WI38 (cell line): ENCODE data around the gene APRT.
"Not testable (repeated sequence)": the region's sequence is repeated elsewhere in the genome, so short reads cannot be mapped to it uniquely, and the experiment has no call there.

Experiments used
- H3K4me3 ChIP-seq: 2 replicates; pipeline ENCODE4 v1.5.1; 2011; ENCODE audit warnings: low read depth, mild to moderate bottlenecking, control low read depth, low read length
- TF ChIP-seq, protein P1 (sequence below): IDR thresholded peaks from 2 replicates; pipeline ENCODE4 v1.5.1; 2012; ENCODE audit warnings: low read depth, mild to moderate bottlenecking, control low read depth, low read length

The APRT gene

DNA sequence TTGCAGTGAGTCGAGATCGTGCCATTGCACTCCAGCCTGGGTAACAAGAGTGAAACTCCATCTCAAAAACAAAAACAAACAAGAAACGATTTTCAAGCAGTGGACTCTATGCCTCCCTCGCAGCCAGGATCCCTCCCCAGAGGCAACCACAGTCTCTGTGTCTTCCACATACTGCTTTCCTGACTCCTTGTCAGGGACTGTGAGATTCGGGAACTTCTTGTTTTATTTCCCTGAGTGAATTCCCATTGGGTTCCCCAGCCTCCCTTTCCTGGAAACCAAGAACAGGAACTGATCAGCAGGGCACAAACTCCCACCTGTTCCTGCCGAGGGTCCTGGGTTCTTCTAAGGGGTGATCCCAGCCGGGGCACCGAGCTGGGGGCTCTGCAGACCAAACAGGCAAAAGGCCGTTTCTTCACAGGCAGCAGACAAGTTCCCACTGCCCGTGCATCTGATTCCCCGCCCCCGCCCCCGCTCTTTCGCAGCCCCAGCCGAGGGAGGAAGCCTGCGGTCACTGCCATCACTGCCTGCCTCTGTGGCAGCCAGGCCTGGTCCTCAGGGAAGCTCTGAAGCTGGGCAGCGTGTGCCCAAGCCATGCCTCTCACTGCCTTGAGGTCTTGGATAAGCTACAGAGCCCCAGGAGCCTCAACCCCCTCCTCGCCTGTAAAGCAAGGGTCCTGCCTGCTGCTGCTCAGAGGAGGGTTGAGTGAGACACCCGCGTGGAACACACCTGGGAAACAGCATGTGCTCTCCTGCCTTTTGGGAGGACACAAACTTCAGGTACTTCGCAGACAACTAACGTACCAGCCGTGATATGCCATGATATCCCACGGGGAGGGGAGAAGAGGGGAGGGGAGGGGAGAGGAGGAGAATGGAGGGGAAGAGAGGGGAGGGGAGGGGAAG is 21.2 kb downstream of the APRT start:
- TF ChIP-seq, protein P1, sequence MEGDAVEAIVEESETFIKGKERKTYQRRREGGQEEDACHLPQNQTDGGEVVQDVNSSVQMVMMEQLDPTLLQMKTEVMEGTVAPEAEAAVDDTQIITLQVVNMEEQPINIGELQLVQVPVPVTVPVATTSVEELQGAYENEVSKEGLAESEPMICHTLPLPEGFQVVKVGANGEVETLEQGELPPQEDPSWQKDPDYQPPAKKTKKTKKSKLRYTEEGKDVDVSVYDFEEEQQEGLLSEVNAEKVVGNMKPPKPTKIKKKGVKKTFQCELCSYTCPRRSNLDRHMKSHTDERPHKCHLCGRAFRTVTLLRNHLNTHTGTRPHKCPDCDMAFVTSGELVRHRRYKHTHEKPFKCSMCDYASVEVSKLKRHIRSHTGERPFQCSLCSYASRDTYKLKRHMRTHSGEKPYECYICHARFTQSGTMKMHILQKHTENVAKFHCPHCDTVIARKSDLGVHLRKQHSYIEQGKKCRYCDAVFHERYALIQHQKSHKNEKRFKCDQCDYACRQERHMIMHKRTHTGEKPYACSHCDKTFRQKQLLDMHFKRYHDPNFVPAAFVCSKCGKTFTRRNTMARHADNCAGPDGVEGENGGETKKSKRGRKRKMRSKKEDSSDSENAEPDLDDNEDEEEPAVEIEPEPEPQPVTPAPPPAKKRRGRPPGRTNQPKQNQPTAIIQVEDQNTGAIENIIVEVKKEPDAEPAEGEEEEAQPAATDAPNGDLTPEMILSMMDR, result no peak
- no peak overlapping the region for H3K4me3 ChIP-seq

DNA sequence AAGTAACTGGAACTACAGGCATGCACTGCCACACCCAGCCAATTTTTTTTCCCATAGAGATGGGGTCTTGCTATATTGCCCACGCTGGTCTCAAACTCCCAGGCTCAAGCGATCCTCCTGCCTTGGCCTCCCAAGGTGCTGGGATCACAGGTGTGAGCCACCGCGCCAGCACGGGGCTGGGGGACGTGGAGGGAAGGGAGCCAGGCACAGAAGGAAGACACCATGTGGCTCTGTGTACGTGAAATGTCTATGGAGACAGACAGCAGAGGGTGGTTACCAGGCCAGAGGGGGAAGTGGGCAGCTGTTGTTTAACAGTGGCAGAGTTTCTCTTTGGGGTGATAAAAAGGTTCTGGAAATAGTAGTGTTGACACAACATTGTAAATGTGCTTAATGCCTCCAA is 22.1 kb downstream of the APRT start:
- no peak overlapping the region for H3K4me3 ChIP-seq
- TF ChIP-seq, protein P1, result no peak

DNA sequence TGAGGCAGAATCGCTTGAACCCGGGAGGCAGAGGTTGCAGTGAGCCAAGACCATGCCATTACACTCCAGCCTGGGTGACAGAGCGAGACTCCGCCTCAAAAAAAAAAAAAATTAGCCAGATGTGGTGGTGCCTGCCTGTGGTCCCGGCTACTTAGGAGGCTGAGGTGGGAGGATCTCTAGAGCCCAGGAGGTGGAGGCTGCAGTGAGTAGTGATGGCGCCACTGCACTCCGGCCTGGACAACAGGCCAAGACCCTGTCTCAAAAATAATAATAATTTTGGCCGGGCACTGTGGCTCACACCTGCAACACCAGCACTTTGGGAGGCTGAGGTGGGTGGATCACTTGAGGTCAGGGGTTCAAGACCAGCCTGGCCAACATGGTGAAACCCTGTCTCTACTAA is 23.0 kb downstream of the APRT start:
- H3K4me3 ChIP-seq, result not testable (repeated sequence)

DNA sequence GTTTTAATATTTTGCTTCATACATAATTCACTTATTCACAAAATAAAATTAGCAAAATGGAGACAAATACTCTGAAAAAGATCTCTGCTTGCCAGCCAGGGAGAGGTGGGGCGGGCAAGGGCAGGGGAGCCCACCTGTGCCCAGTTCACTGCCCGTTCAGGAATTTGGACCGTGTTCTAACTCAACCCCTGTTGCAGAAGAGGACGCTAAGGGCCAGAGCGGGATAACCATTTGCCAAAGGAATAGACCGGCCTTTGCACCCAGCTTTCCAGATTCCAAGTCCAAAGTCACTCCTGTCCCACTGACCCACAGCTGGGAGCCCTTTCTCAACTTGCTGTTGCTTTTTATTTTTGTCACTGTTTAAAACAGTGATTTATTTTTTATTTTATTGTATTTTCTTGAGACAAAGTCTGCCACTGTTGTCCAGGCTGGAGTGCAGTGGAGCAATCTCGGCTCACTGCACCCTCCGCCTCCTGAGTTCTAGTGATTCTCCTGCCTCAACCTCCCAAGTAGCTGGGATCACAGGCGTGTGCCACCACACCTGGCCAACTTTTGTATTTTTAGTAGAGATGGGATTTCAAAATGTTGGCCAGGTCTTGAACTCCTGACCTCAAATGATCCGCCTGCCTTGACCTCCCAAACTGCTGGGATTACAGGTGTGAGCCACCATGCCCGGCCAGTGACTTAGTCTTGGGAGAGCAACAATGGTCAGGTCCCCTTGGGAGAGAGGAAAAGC is 24.0 kb downstream of the APRT start:
- TF ChIP-seq, protein P1, result no peak
- no peak overlapping the region for H3K4me3 ChIP-seq

DNA sequence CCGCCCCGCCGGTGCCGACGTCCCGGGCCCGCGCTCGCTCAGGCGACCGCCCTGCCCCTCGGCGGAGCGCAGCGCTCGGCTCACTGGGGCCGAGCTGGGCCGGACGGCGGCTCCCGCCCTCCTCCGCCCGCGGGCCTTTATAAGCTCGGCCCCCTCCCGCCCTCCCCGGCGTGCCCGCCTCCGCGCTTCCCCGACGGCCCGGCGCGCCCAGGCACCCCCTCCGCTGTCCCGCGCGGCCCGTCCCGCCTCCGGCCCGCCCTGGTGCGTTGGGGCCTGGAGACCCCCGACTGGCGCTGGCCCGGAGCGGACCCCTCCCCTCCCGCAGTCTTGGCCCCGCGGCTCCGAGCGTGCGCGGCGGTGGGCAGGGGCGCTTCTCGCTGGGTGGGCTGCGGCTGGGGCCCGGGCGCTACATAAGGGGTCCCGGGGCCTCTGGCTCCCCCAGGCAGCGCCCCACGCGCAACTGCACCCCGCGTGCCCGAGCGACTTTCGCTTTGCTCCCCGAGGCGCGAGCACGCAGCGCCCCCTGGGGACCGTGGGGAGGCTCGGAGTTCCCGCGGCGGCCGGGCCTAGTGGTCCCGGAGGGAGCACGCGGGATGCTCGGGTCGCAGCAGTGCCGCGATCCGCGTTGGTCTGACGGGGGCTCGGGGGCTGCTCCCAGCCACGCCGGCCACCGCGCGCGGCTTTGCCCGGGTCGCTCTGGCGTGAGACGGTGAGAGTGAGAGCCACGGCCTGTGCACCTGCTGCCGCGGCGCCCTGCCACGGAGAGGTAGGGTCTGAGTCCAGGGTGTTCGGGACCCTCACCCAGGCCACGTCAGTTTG is 26.4 kb downstream of the APRT start, which contains the start of gene PIEZO1:
PIEZO1 (minus strand) TSS at position 115 of the 819 bp plus-strand sequence. CDS start 256 bp downstream, outside the sequence.
- peak within 1 kb of the TSS; percentile 70 for H3K4me3 ChIP-seq
- TF ChIP-seq, protein P1, result peak; percentile 81

DNA sequence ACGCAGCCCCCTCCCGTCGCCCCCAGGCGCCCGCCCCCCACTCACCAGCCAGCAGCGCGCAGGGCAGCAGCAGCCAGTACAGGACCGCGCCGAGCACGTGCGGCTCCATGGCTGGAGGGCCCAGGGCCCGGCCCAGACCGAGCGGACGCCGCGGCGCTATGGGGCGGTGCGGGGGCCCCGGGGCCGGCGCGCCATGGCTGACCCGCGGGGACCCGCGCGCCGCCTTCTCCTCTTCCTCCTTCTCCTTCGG is 26.9 kb downstream of the APRT start:
- TF ChIP-seq, protein P1, result no peak
- peak overlapping the region; percentile 70 for H3K4me3 ChIP-seq

DNA sequence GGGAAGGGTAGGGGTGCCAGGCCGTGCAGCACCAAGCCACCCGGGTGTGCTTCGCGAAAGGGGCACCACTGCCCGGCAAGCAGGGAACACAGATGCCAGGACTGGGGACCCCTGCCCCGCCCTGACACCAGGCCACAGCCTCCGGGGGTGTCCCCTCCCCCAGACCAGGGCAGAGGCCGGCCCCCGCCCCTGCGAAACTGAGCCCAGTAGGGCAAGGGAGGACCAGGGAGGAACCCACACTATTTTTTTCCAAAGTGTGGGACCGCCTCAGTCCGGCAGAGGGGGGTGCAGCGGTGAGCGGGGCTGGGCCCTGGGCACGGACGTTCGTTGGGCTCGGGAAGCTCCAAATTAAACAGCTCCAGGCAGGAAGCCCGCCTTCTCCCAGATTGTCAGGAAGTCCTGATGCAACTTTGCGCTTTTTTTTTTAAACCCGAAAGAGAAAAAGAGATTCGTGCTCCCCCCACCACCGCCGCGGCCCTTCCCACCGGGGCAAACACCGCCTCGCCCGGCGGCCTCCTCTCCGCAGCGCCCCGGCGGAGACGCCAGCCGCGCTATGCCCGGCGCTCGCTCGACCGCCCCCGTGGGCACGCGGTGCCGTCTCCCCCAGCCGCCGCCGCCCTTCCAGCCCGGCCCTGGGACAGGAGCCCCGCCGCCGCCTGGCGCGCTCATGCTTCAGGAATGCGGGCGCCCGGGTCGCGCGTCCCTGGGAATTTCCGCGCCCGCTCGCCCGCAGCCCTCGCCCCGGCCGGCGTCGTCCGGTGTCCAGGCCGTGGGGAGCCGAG is 27.5 kb downstream of the APRT start:
- peak overlapping the region; percentile 70 for H3K4me3 ChIP-seq
- TF ChIP-seq, protein P1, result peak; percentile 33; the same call in 1 of the 2 replicates
